ENCODE data around the gene APEH. TPM values are rescaled to one million over a fixed set of nuclear protein-coding genes. Genes with fewer than 3 reads are reported as not detected.

Gene APEH
- total and polyA plus RNA-seq, 12 donors: 36.5 to 166 (median 124) TPM

GRCh38 chr3:49720855-49721595 is 46.9 kb downstream of the APEH start:
- Histone ChIP-seq H3K9me3 (replicated peaks in 1 of 3) (no peaks in the 10 kb centered on the region), H3K27ac (no peak overlapping the region), H3K27me3 (no peaks in the 10 kb centered on the region), H3K4me1 (replicated peaks in 1 of 2) (peaks cover 14 to 32% of the 10 kb centered on the region in 2 donors), H3K36me3 (replicated peaks in 1 of 2) (peaks cover 0 to 26% of the 10 kb centered on the region in 2 donors), H3K4me3 (no peak overlapping the region)
- TF ChIP-seq CTCF (IDR thresholded peaks at IDR 0.05) (no peak), POLR2A (IDR thresholded peaks at IDR 0.05) (peak in 1 of 2 donors; percentile 5)
- peak in 1 of 7 donors; percentile 13 for DNase-seq
- WGBS, 4 donors: 64 to 73% (median 67%) methylated on average over 4 of the region's 4 CpGs
- intact Hi-C loops (cut with DNase I): no loop called here

DNA sequence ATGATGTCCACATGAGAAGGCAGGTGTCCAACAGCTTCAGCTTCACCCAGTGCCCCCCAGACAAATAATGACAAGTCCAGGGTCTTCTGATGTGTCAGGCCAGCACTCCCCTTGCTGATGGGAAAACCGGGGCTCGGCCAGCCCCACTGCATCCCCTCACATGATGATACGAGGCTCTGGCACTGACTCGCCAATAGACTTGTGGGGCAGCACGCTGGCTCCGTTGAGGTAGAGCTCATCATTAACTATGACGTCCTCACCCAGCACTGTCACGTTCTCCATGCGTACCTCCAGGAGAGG is 47.4 kb downstream of the APEH start:
- peaks cover 0 to 30% of the 10 kb centered on the region in 2 donors for H3K36me3 ChIP-seq (replicated peaks in 1 of 2)
- TF ChIP-seq CTCF (IDR thresholded peaks at IDR 0.05) (no peak), POLR2A (IDR thresholded peaks at IDR 0.05) (no peak)
- no peak overlapping the region for H3K4me3 ChIP-seq
- no peaks in the 10 kb centered on the region for H3K9me3 ChIP-seq (replicated peaks in 1 of 3)
- H3K27ac ChIP-seq: no peak overlapping the region
- WGBS, 4 donors: 74 to 100% (median 78%) methylated on average over 1 to 9 of the region's 9 CpGs; no CpG with 5 or more reads in 1 of the 4 donors
- peak in 1 of 7 donors; percentile 16 for DNase-seq
- H3K27me3 ChIP-seq: no peaks in the 10 kb centered on the region
- intact Hi-C loops (cut with DNase I): no loop called here
- peaks cover 14 to 32% of the 10 kb centered on the region in 2 donors for H3K4me1 ChIP-seq (replicated peaks in 1 of 2)

DNA sequence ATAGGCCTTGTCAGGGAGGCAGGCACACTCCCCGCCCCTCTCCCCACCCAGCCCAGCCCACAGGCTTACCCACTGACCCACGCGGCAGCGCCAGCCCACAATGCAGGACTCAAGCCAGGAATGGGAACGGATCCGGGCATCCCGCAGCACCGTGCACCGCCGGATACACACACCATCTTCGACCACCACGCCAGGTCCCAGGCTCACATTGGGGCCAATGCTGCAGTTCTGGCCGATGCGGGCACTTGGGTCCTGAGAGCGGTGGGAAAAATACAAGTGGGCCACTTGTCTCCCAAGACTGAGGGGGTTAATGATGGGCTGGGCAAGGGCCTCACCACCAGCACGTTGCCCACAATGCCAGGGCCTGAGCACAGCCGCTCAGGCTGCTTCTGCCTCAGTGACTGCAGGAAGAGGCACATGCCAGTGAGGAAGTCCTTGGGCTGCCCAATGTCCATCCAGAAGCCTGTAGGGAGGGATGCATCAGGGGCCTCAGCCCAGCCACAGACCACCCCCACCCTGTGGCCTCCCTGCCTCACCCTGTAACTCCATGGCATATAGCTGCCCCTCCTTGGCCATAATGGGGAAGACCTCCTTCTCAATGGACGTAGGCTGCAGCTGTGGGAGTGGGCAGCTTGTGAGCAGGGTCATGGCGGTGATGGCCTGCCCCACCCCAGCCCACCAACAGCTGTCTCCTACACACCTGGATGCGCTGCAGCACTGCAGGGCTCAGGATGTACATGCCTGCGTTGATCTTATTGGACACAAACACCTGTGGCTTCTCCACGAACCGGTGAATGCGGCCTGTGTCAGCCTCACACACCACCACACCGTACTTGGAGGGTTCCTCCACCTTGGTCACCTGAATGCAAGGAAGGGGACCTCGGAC is 48.0 kb downstream of the APEH start:
- intact Hi-C loops (cut with DNase I): no loop called here
- Histone ChIP-seq H3K9me3 (replicated peaks in 1 of 3) (no peaks in the 10 kb centered on the region), H3K27me3 (no peaks in the 10 kb centered on the region), H3K4me1 (replicated peaks in 1 of 2) (peaks cover 14 to 32% of the 10 kb centered on the region in 2 donors), H3K4me3 (peak overlapping the region in 1 of 4 donors; percentile 95), H3K36me3 (replicated peaks in 1 of 2) (peaks cover 0 to 36% of the 10 kb centered on the region in 2 donors), H3K27ac (peak overlapping the region in 2 of 5 donors; percentile 97 to 99)
- no peak for TF ChIP-seq POLR2A (IDR thresholded peaks at IDR 0.05)
- no peak for TF ChIP-seq CTCF (IDR thresholded peaks at IDR 0.05)
- peak in 1 of 7 donors; percentile 21 for DNase-seq
- 82 to 89% (median 85%) methylated on average over 5 to 26 of the region's 26 CpGs for WGBS, 4 donors

GRCh38 chr3:49722896-49723295 is 48.7 kb downstream of the APEH start:
- peak overlapping the region in 3 of 4 donors; percentile 95 to 100 (median 96) for H3K4me3 ChIP-seq
- no peaks in the 10 kb centered on the region for H3K27me3 ChIP-seq
- H3K9me3 ChIP-seq (replicated peaks in 1 of 3): no peaks in the 10 kb centered on the region
- H3K36me3 ChIP-seq (replicated peaks in 1 of 2): peaks cover 0 to 44% of the 10 kb centered on the region in 2 donors
- peaks cover 14 to 32% of the 10 kb centered on the region in 2 donors for H3K4me1 ChIP-seq (replicated peaks in 1 of 2)
- no peak for TF ChIP-seq POLR2A (IDR thresholded peaks at IDR 0.05)
- no peak for TF ChIP-seq CTCF (IDR thresholded peaks at IDR 0.05)
- WGBS, 4 donors: 59 to 73% (median 60%) methylated on average over 8 of the region's 8 CpGs
- DNase-seq: peak in 4 of 7 donors; percentile 31 to 44 (median 38)
- H3K27ac ChIP-seq: peak overlapping the region; percentile 62 to 99 (median 95)
- intact Hi-C loops (cut with DNase I): no loop called here

Data from adrenal gland (tissue), 12 donors.